Suprapubic skin (tissue), 4 donors: Measurements from ENCODE around the gene RNLS. TPM values are rescaled to one million over a fixed set of nuclear protein-coding genes. Genes with fewer than 3 reads are reported as not detected.

Source experiments
- DNase-seq, 2 donors: peaks; one replicate each; pipeline ENCODE4 v3.0.0-alpha.2; 2019; ENCODE audit warnings: low spot score in 2 of 2
- H3K27ac ChIP-seq: fragments of 200-600 bp; sonication (generic); one replicate; pipeline ENCODE4 v1.5.1; 2019
- H3K27me3 ChIP-seq: fragments of 200-600 bp; sonication (generic); one replicate; pipeline ENCODE4 v1.5.1; 2019
- H3K36me3 ChIP-seq: fragments of 200-600 bp; sonication (generic); one replicate; pipeline ENCODE4 v1.5.1; 2019
- H3K4me1 ChIP-seq: fragments of 200-600 bp; sonication (generic); one replicate; pipeline ENCODE4 v1.5.1; 2019
- H3K4me3 ChIP-seq: fragments of 200-600 bp; sonication (generic); one replicate; pipeline ENCODE4 v1.5.1; 2019; ENCODE audit warnings: mild to moderate bottlenecking
- H3K9me3 ChIP-seq: fragments of 200-600 bp; sonication (generic); one replicate; pipeline ENCODE4 v1.5.1; 2019
- EP300 ChIP-seq: sonication (generic); formaldehyde crosslinking; IDR thresholded peaks from one replicate; pipeline ENCODE4 v1.6.1; 2017; ENCODE audit warnings: antibody characterized with exemption
- POLR2A ChIP-seq, 2 donors: fragments of 450-650 bp; IDR thresholded peaks; one replicate each; pipeline ENCODE4 v1.6.1; 2017; ENCODE audit warnings: antibody characterized with exemption in 2 of 2, mild to moderate bottlenecking in 2 of 2, moderate library complexity in 2 of 2
- POLR2AphosphoS5 ChIP-seq, 3 donors: sonication (generic); formaldehyde crosslinking; IDR thresholded peaks; one replicate each; pipeline ENCODE4 v1.6.1; 2017; ENCODE audit warnings: antibody characterized with exemption in 3 of 3
- WGBS: methylation state at CpG from one replicate; pipeline ENCODE4 v1.1.5; 2018; 5-methylcytosine and 5-hydroxymethylcytosine counted together
- total RNA-seq, 4 donors: library from RNA; depleted of rRNA; stranded (reverse); fragments of >200 nt; gene quantifications; one replicate each; pipeline ENCODE4 v1.1.0, GENCODE V29; 2016
- TF ChIP-seq, protein P1 (sequence below), 2 donors: fragments of 200-600 bp in 1 of 2; fragments of 450-650 bp in 1 of 2; sonication (generic) in 1 of 2; IDR thresholded peaks; one replicate each; pipeline ENCODE4 v1.5.1; 2016 to 2019; ENCODE audit warnings: antibody characterized with exemption in 2 of 2, mild to moderate bottlenecking in 1 of 2, moderate library complexity in 1 of 2

Gene RNLS
- total RNA-seq, 4 donors from 2014 or later, result 9.8 to 23.7 (median 19.2) TPM

DNA sequence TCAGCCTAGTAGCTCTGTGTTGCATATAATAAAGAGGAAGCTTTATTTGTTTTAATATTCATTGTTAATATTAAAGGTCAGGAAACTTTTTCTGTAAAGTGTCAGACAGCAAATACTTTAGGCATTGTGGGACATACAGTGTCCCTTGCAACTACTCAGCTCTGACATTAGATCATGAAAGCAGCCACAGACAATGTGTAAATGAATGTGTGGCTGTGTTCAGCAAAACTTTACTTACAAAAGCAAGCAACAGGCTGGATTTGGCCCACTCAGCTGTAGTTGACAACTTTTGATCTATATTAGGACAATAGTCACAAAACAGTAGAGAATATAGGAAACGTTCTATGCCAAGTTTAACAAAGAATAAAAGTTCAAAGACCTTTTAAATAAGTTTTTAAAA lies 173.3 kb downstream of the RNLS start:
- H3K4me3 ChIP-seq, result no peak overlapping the region
- H3K27ac ChIP-seq, result no peak overlapping the region
- no peaks in the 10 kb centered on the region for H3K27me3 ChIP-seq
- H3K4me1 ChIP-seq, result no peaks in the 10 kb centered on the region
- TF ChIP-seq, protein P1, sequence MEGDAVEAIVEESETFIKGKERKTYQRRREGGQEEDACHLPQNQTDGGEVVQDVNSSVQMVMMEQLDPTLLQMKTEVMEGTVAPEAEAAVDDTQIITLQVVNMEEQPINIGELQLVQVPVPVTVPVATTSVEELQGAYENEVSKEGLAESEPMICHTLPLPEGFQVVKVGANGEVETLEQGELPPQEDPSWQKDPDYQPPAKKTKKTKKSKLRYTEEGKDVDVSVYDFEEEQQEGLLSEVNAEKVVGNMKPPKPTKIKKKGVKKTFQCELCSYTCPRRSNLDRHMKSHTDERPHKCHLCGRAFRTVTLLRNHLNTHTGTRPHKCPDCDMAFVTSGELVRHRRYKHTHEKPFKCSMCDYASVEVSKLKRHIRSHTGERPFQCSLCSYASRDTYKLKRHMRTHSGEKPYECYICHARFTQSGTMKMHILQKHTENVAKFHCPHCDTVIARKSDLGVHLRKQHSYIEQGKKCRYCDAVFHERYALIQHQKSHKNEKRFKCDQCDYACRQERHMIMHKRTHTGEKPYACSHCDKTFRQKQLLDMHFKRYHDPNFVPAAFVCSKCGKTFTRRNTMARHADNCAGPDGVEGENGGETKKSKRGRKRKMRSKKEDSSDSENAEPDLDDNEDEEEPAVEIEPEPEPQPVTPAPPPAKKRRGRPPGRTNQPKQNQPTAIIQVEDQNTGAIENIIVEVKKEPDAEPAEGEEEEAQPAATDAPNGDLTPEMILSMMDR (IDR thresholded peaks at IDR 0.05), result no peak
- TF ChIP-seq POLR2AphosphoS5 (IDR thresholded peaks at IDR 0.05) (no peak), EP300 (no peak), POLR2A (IDR thresholded peaks at IDR 0.05) (no peak)
- no peaks in the 10 kb centered on the region for H3K36me3 ChIP-seq
- WGBS, result 71% methylated on average over 1 of the region's 1 CpG
- no peak for DNase-seq
- no peaks in the 10 kb centered on the region for H3K9me3 ChIP-seq

DNA sequence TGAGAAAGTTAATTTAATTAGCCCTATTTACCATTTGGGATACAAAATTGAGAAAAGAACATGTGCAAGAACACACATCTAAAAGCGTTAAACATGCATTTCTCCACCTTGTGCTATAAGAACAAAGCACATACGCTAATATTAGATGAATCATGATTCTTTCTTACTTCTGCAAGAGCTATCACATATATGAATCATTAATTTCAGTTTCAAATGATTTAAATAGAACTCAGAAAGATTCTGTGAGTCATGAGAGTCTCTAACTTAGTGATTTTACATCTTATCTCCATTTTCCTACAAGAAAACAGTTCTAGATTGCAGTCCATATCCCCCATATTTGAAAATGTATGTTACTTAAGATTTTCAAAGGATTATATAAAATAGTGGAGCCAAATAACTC lies 173.9 kb downstream of the RNLS start:
- Histone ChIP-seq H3K27ac (no peak overlapping the region), H3K27me3 (no peaks in the 10 kb centered on the region), H3K4me3 (no peak overlapping the region), H3K9me3 (no peaks in the 10 kb centered on the region), H3K4me1 (no peaks in the 10 kb centered on the region), H3K36me3 (no peaks in the 10 kb centered on the region)
- 88% methylated on average over 2 of the region's 2 CpGs for WGBS
- TF ChIP-seq EP300, result no peak
- TF ChIP-seq, protein P1 (IDR thresholded peaks at IDR 0.05), result no peak
- TF ChIP-seq POLR2AphosphoS5 (IDR thresholded peaks at IDR 0.05), result no peak
- no peak for TF ChIP-seq POLR2A (IDR thresholded peaks at IDR 0.05)
- no peak for DNase-seq

DNA sequence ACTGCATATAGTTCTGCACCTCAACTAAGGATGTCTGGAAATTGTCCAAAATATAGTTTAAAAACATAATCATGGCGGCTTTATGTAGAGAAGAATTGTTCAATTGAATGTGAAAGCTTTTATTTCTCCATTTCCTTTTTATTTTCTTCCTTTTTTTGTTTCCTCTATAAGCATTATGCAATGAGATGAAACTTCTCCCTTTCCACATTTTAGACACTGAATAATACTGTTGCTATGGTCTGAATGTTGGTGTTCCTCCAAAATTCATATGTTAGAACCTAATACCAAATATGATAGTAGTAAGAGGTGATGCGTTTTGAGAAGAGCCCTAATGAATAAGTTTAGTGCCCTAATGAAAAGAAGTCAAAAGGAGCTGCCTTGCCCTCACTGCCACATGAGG lies 175.0 kb downstream of the RNLS start:
- 92% methylated on average over 2 of the region's 2 CpGs for WGBS
- TF ChIP-seq, protein P1 (IDR thresholded peaks at IDR 0.05), result no peak
- TF ChIP-seq POLR2A (IDR thresholded peaks at IDR 0.05) (no peak), EP300 (no peak)
- H3K4me3 ChIP-seq, result no peak overlapping the region
- no peaks in the 10 kb centered on the region for H3K4me1 ChIP-seq
- no peaks in the 10 kb centered on the region for H3K36me3 ChIP-seq
- H3K27me3 ChIP-seq, result no peaks in the 10 kb centered on the region
- H3K9me3 ChIP-seq, result no peaks in the 10 kb centered on the region
- DNase-seq, result no peak
- no peak overlapping the region for H3K27ac ChIP-seq

DNA sequence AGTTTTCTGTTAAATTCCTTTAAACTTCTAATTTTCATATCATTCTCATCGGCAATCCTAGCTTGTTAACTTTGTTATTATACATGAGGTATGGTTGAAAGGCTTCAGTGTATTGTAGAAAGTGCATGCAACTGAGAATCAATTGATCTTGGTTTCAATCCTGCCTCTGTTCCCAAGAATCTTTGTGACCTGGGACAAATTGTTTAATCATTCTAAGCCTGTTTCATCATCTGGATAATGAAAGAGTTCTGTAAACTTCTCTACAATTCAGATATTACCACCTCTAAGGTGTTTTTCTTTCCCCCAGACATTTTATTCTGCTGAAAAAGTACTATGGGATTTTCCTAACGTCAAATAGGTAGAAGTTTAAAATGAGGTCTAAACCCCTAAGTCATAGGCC lies 179.0 kb downstream of the RNLS start:
- H3K9me3 ChIP-seq, result no peaks in the 10 kb centered on the region
- H3K4me3 ChIP-seq, result no peak overlapping the region
- no peak overlapping the region for H3K27ac ChIP-seq
- DNase-seq, result no peak
- TF ChIP-seq EP300 (no peak), POLR2AphosphoS5 (IDR thresholded peaks at IDR 0.05) (no peak), POLR2A (IDR thresholded peaks at IDR 0.05) (no peak)
- TF ChIP-seq, protein P1 (IDR thresholded peaks at IDR 0.05), result no peak
- no peaks in the 10 kb centered on the region for H3K4me1 ChIP-seq
- 91% methylated on average over 2 of the region's 2 CpGs for WGBS
- no peaks in the 10 kb centered on the region for H3K36me3 ChIP-seq
- no peaks in the 10 kb centered on the region for H3K27me3 ChIP-seq

DNA sequence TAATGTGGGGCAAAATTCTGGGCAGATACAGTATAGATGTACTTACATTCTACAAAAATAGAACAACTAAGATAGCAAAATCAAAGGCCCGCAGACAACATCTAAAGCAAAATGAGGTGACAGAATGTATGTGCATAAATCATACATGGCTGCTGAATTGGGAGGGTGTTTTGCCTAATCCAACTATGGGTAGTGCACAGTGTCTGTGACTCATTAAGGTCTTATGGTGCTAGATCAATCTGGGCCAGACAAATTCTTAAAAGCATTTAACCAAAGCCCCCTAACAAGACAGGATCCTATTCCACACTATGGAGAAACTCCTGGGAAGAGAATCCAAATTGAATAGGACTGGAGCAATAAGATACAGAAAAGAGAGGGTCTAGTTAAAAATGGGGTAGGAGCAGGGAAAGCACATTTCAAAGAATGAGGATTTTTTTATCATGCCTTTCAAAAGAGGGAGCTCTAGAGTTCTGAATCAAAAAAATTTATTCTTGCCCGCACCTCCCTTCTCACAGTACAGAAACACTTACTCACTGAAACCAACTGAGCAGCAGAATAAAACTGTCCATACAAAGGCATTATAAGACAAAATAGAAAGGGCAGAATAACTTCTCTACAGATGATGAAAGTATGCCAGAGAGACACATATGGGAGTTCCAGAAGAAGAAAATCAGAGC lies 181.3 kb downstream of the RNLS start:
- TF ChIP-seq POLR2AphosphoS5 (IDR thresholded peaks at IDR 0.05) (no peak), EP300 (no peak), POLR2A (IDR thresholded peaks at IDR 0.05) (no peak)
- TF ChIP-seq, protein P1 (IDR thresholded peaks at IDR 0.05), result no peak
- Histone ChIP-seq H3K4me3 (no peak overlapping the region), H3K27ac (no peak overlapping the region), H3K27me3 (no peaks in the 10 kb centered on the region), H3K9me3 (no peaks in the 10 kb centered on the region), H3K4me1 (no peaks in the 10 kb centered on the region), H3K36me3 (no peaks in the 10 kb centered on the region)
- 77% methylated on average over 2 of the region's 2 CpGs for WGBS
- DNase-seq, result no peak
